Activated naive CD4-positive, alpha-beta T cell treated with anti-CD3 and anti-CD28 coated beads, Interleukin-2, amount 10 ng/mL, durations not matched to agents 5 hours and 36 hours (primary cell): ENCODE measurements around the gene VILL. TPM values are rescaled to one million over a fixed set of nuclear protein-coding genes. Genes with fewer than 3 reads are reported as not detected.
A peak's percentile ranks its signal among the peaks of the same experiment; 100 is the strongest.

ENCODE experiments used
- microRNA-seq: library from miRNA; unstranded; fragments of <30 nt; microRNA quantifications from one replicate; pipeline ENCODE4 v1.2.0, GENCODE V29; 2022; ENCODE audit warnings: borderline microRNAs expressed, borderline replicate concordance
- total RNA-seq, 2 experiments: library from RNA; stranded (reverse); gene quantifications; one replicate each; pipeline ENCODE4 v1.2.3, GENCODE V29; 2021

The VILL gene
- total RNA-seq: 10 to 100 TPM; 24.1 to 27.3 TPM

DNA sequence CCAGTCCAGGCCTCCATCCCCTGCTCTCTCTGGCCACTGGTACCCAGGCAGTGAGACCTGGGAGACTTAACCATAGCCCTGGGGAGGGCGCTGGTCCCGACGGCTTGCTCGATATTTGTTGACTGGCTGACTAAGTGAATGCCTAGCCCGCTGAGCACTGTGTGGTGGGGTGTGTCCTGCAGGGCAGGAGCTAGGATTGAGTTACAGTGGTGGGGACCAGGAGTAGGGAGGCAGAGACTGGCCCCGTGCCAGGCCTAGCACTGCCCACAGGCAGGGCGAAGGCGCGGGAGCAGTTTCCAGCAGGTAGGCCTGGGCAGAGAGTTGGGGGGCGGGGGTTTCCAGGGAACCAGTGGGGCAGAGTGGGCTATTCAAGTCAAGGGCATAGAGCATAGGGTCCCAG is at the start of gene VILL:
Gene VILL (plus strand): TSS at position 260 of the 400 bp plus-strand sequence. CDS start 2,887 bp downstream, outside the sequence.

DNA sequence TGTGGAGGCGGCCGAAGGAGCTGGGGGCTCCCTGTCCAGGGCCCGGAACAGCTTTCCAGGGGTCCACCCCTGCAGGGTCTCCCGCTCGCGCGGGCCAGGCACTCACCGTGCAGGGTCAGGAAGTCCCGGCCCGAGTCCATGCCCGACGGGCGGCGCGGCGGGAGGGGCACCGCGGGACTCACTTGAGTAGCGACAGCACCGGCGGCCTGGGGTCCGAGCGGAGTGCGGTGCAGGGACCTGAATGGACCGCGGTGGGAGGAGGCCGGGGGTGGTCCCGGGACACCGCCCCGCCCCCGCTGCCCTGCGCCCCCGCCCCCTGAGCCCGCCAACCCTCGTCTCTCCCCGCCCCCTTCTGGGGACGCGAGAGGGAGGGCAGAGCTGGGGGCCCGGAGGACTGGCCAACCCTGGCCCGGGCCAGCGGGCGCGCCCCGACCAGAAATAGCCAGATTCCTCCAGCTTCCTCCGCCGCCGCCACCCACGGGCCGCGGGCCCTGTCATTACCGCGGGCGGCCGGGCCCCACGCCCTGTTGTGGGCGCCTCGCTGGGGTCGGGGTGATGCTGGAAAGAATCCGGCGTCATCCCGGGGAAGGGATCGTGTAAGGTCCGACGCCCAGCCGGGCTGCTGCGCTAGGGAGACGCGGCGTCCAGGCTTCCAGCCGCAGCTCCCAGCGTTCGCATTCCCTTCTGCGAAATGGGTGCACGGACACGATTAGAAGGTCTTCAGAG is 39.0 kb downstream of the VILL start, which contains the start of gene PLCD1:
Gene PLCD1 (minus strand): TSS at position 243 of the 726 bp plus-strand sequence. CDS start 103 bp downstream, at position 140.

DNA sequence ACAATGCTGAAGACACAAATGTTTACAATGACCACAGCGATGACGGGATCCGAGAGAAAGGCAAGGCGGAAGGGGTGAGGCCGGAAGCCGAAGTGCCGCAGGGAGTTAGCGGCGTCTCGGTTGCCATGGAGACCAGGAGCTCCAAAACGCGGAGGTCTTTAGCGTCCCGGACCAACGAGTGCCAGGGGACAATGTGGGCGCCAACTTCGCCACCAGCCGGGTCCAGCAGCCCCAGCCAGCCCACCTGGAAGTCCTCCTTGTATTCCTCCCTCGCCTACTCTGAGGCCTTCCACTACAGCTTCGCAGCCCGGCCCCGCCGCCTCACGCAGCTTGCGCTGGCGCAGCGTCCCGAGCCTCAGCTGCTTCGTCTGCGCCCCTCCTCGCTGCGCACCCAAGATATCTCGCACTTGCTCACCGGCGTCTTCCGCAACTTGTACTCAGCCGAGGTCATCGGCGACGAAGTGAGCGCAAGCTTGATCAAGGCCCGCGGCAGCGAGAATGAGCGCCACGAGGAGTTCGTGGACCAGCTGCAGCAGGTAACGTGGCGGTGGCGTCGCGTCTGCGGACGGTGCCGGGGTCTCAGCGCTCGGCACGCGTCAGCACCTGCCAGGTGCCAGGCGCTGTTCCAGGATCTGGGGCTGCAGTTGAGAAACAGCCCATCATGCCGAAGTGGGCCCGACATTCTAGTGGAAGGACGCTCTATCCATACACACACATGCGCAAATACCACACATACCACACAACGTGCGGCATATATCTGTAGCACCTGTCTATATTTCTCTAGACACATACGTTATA is 48.7 kb downstream of the VILL start, which contains the start of gene DLEC1:
Gene DLEC1 (plus strand): TSS at position 108 of the 798 bp plus-strand sequence. CDS start 18 bp downstream, at position 126.

Small RNA genes within 50 kb of the gene (microRNA-seq; reads per million reads assigned to microRNA genes)
- gene MIR26A1: 4.6 reads per million, percentile 28 among the genes with 10 or more reads in this experiment

Other genes starting within 250 kb of the VILL start
- gene CTDSPL, start 128.9 kb upstream of the VILL start, total RNA-seq: 1 to 10 TPM; 3.3 to 3.5 TPM
- gene PLCD1, start 38.9 kb downstream of the VILL start, total RNA-seq: 10 to 100 TPM; 26.3 to 27.3 TPM
- 1 to 10 TPM; 5.1 to 5.6 TPM for gene DLEC1, start 48.4 kb downstream of the VILL start, total RNA-seq
- 10 to 100 TPM; 81.0 to 84.2 TPM for gene ACAA1, start 146.3 kb downstream of the VILL start, total RNA-seq
- 10 to 100 TPM; 57.1 to 61.2 TPM for gene MYD88, start 147.9 kb downstream of the VILL start, total RNA-seq
- 10 to 100 TPM; 54.4 to 54.5 TPM for gene OXSR1, start 174.8 kb downstream of the VILL start, total RNA-seq